Measurements from ENCODE around the gene HOXC10.

HOXC10 gene

GRCh38 chr12:54002915-54003389 is 18.0 kb downstream of the HOXC10 start:
- Histone ChIP-seq H2BK5ac (ENCODE audit: low read length) (no peak overlapping the region), H3K4me3 (ENCODE audit: low read length) (no peak overlapping the region), H2BK120ac (ENCODE audit: low read depth, low read length) (no peak overlapping the region), H3K18ac (ENCODE audit: low read length) (no peak overlapping the region), H3K4me2 (ENCODE audit: low read length) (no peak overlapping the region), H3K27ac (ENCODE audit: low read depth, low read length) (no peak overlapping the region), H3K56ac (ENCODE audit: low read length) (no peak overlapping the region), H3K79me2 (ENCODE audit: control insufficient read depth, insufficient read depth, low read length) (no peaks in the 10 kb centered on the region), H2AK5ac (ENCODE audit: low read length) (no peak overlapping the region), H3K9ac (ENCODE audit: low read length) (no peak overlapping the region), H3K4me1 (ENCODE audit: control insufficient read depth, low read depth, low read length) (no peaks in the 10 kb centered on the region), H3K27me3 (ENCODE audit: insufficient read depth, low read length, poor library complexity) (peaks cover 96% of the 10 kb centered on the region), H3K4ac (ENCODE audit: low read depth, low read length) (no peak overlapping the region), H3K36me3 (ENCODE audit: control insufficient read depth, insufficient read depth, low read length) (no peaks in the 10 kb centered on the region), H4K5ac (ENCODE audit: low read length) (no peak overlapping the region), H2BK15ac (replicated peaks; ENCODE audit: low read depth) (no peak overlapping the region), H3K23ac (ENCODE audit: low read length) (no peak overlapping the region), H4K8ac (ENCODE audit: low read depth, low read length) (no peak overlapping the region), H3K79me1 (ENCODE audit: low read length) (no peaks in the 10 kb centered on the region)
- no CpG with 5 or more reads among the region's 19 CpGs for WGBS (ENCODE audit: extremely low coverage, insufficient coverage, low lambda C conversion rate)
- no peak for DNase-seq

GRCh38 chr12:54003625-54004024 is 18.7 kb downstream of the HOXC10 start:
- H3K4me1 ChIP-seq (ENCODE audit: control insufficient read depth, low read depth, low read length): no peaks in the 10 kb centered on the region
- no peak overlapping the region for H2AK5ac ChIP-seq (ENCODE audit: low read length)
- no peak overlapping the region for H2BK120ac ChIP-seq (ENCODE audit: low read depth, low read length)
- DNase-seq: no peak
- H3K23ac ChIP-seq (ENCODE audit: low read length): no peak overlapping the region
- no peak overlapping the region for H3K18ac ChIP-seq (ENCODE audit: low read length)
- no peak overlapping the region for H3K4me3 ChIP-seq (ENCODE audit: low read length)
- H4K8ac ChIP-seq (ENCODE audit: low read depth, low read length): no peak overlapping the region
- no peak overlapping the region for H2BK15ac ChIP-seq (replicated peaks; ENCODE audit: low read depth)
- no peaks in the 10 kb centered on the region for H3K36me3 ChIP-seq (ENCODE audit: control insufficient read depth, insufficient read depth, low read length)
- no peak overlapping the region for H4K5ac ChIP-seq (ENCODE audit: low read length)
- H3K79me2 ChIP-seq (ENCODE audit: control insufficient read depth, insufficient read depth, low read length): no peaks in the 10 kb centered on the region
- peaks cover 94% of the 10 kb centered on the region for H3K27me3 ChIP-seq (ENCODE audit: insufficient read depth, low read length, poor library complexity)
- H3K4me2 ChIP-seq (ENCODE audit: low read length): no peak overlapping the region
- H3K56ac ChIP-seq (ENCODE audit: low read length): no peak overlapping the region
- H2BK5ac ChIP-seq (ENCODE audit: low read length): no peak overlapping the region
- H3K4ac ChIP-seq (ENCODE audit: low read depth, low read length): no peak overlapping the region
- H3K9ac ChIP-seq (ENCODE audit: low read length): no peak overlapping the region
- H3K27ac ChIP-seq (ENCODE audit: low read depth, low read length): no peak overlapping the region
- no CpG with 5 or more reads among the region's 3 CpGs for WGBS (ENCODE audit: extremely low coverage, insufficient coverage, low lambda C conversion rate)
- no peaks in the 10 kb centered on the region for H3K79me1 ChIP-seq (ENCODE audit: low read length)

GRCh38 chr12:54004063-54004840 is 19.3 kb downstream of the HOXC10 start:
- H3K4me1 ChIP-seq (ENCODE audit: control insufficient read depth, low read depth, low read length): no peaks in the 10 kb centered on the region
- no CpG with 5 or more reads among the region's 20 CpGs for WGBS (ENCODE audit: extremely low coverage, insufficient coverage, low lambda C conversion rate)
- no peak overlapping the region for H3K4me2 ChIP-seq (ENCODE audit: low read length)
- no peak for DNase-seq
- no peak overlapping the region for H3K4me3 ChIP-seq (ENCODE audit: low read length)
- H3K79me1 ChIP-seq (ENCODE audit: low read length): no peaks in the 10 kb centered on the region
- peaks cover 94% of the 10 kb centered on the region for H3K27me3 ChIP-seq (ENCODE audit: insufficient read depth, low read length, poor library complexity)
- no peaks in the 10 kb centered on the region for H3K36me3 ChIP-seq (ENCODE audit: control insufficient read depth, insufficient read depth, low read length)
- H3K9ac ChIP-seq (ENCODE audit: low read length): no peak overlapping the region
- no peak overlapping the region for H3K18ac ChIP-seq (ENCODE audit: low read length)
- no peak overlapping the region for H3K4ac ChIP-seq (ENCODE audit: low read depth, low read length)
- no peak overlapping the region for H2BK120ac ChIP-seq (ENCODE audit: low read depth, low read length)
- no peak overlapping the region for H2BK5ac ChIP-seq (ENCODE audit: low read length)
- no peak overlapping the region for H3K27ac ChIP-seq (ENCODE audit: low read depth, low read length)
- H3K23ac ChIP-seq (ENCODE audit: low read length): no peak overlapping the region
- no peak overlapping the region for H4K5ac ChIP-seq (ENCODE audit: low read length)
- H3K79me2 ChIP-seq (ENCODE audit: control insufficient read depth, insufficient read depth, low read length): no peaks in the 10 kb centered on the region
- no peak overlapping the region for H4K8ac ChIP-seq (ENCODE audit: low read depth, low read length)
- no peak overlapping the region for H2AK5ac ChIP-seq (ENCODE audit: low read length)
- H2BK15ac ChIP-seq (replicated peaks; ENCODE audit: low read depth): no peak overlapping the region
- no peak overlapping the region for H3K56ac ChIP-seq (ENCODE audit: low read length)

- Histone ChIP-seq H2BK5ac (ENCODE audit: low read length) (no peak overlapping the region), H4K5ac (ENCODE audit: low read length) (no peak overlapping the region), H3K56ac (ENCODE audit: low read length) (no peak overlapping the region), H3K79me2 (ENCODE audit: control insufficient read depth, insufficient read depth, low read length) (no peaks in the 10 kb centered on the region), H4K8ac (ENCODE audit: low read depth, low read length) (no peak overlapping the region), H3K4me2 (ENCODE audit: low read length) (no peak overlapping the region), H3K18ac (ENCODE audit: low read length) (no peak overlapping the region), H3K9ac (ENCODE audit: low read length) (no peak overlapping the region), H3K27ac (ENCODE audit: low read depth, low read length) (no peak overlapping the region), H3K36me3 (ENCODE audit: control insufficient read depth, insufficient read depth, low read length) (no peaks in the 10 kb centered on the region), H3K27me3 (ENCODE audit: insufficient read depth, low read length, poor library complexity) (peaks cover 95% of the 10 kb centered on the region), H3K4me3 (ENCODE audit: low read length) (no peak overlapping the region), H2BK120ac (ENCODE audit: low read depth, low read length) (no peak overlapping the region), H3K23ac (ENCODE audit: low read length) (no peak overlapping the region), H3K4ac (ENCODE audit: low read depth, low read length) (no peak overlapping the region), H2BK15ac (replicated peaks; ENCODE audit: low read depth) (no peak overlapping the region), H2AK5ac (ENCODE audit: low read length) (no peak overlapping the region), H3K79me1 (ENCODE audit: low read length) (no peaks in the 10 kb centered on the region), H3K4me1 (ENCODE audit: control insufficient read depth, low read depth, low read length) (no peaks in the 10 kb centered on the region)
- DNase-seq: no peak
- WGBS (ENCODE audit: extremely low coverage, insufficient coverage, low lambda C conversion rate): no CpG with 5 or more reads among the region's 31 CpGs
These were observed 20.0 kb downstream of the HOXC10 start for GRCh38 chr12:54004841-54005530.

GRCh38 chr12:54005531-54005852 is 20.5 kb downstream of the HOXC10 start:
- H3K56ac ChIP-seq (ENCODE audit: low read length): no peak overlapping the region
- no peak overlapping the region for H3K4ac ChIP-seq (ENCODE audit: low read depth, low read length)
- H3K36me3 ChIP-seq (ENCODE audit: control insufficient read depth, insufficient read depth, low read length): no peaks in the 10 kb centered on the region
- H2BK120ac ChIP-seq (ENCODE audit: low read depth, low read length): no peak overlapping the region
- no peak overlapping the region for H2BK15ac ChIP-seq (replicated peaks; ENCODE audit: low read depth)
- no peaks in the 10 kb centered on the region for H3K79me1 ChIP-seq (ENCODE audit: low read length)
- DNase-seq: no peak
- no peak overlapping the region for H3K18ac ChIP-seq (ENCODE audit: low read length)
- H3K4me1 ChIP-seq (ENCODE audit: control insufficient read depth, low read depth, low read length): no peaks in the 10 kb centered on the region
- peaks cover 95% of the 10 kb centered on the region for H3K27me3 ChIP-seq (ENCODE audit: insufficient read depth, low read length, poor library complexity)
- no peak overlapping the region for H4K8ac ChIP-seq (ENCODE audit: low read depth, low read length)
- H3K27ac ChIP-seq (ENCODE audit: low read depth, low read length): no peak overlapping the region
- no peak overlapping the region for H3K9ac ChIP-seq (ENCODE audit: low read length)
- H2AK5ac ChIP-seq (ENCODE audit: low read length): no peak overlapping the region
- H3K4me2 ChIP-seq (ENCODE audit: low read length): no peak overlapping the region
- H3K4me3 ChIP-seq (ENCODE audit: low read length): no peak overlapping the region
- no peaks in the 10 kb centered on the region for H3K79me2 ChIP-seq (ENCODE audit: control insufficient read depth, insufficient read depth, low read length)
- H3K23ac ChIP-seq (ENCODE audit: low read length): no peak overlapping the region
- H4K5ac ChIP-seq (ENCODE audit: low read length): no peak overlapping the region
- H2BK5ac ChIP-seq (ENCODE audit: low read length): no peak overlapping the region
- no CpG with 5 or more reads among the region's 26 CpGs for WGBS (ENCODE audit: extremely low coverage, insufficient coverage, low lambda C conversion rate)
